ENCODE measurements around the gene SEC24B.

SEC24B gene

GRCh38 chr4:109433205-109434006 lies at the start of gene SEC24B:
Gene SEC24B (plus strand): TSS chr4:109433815. CDS start chr4:109433870, 55 bp downstream.
- peak; percentile 91 for DNase-seq (ENCODE audit: low spot score)

GRCh38 chr4:109383823-109384222 lies 49.8 kb upstream of the SEC24B start:
- no peak for DNase-seq (ENCODE audit: low spot score)

GRCh38 chr4:109385260-109385659 lies 48.4 kb upstream of the SEC24B start:
- no peak for DNase-seq (ENCODE audit: low spot score)

- no peak for DNase-seq (ENCODE audit: low spot score)
These were observed 44.1 kb upstream of the SEC24B start for GRCh38 chr4:109389369-109390114.

- DNase-seq (ENCODE audit: low spot score), result no peak
These were observed 43.4 kb upstream of the SEC24B start for GRCh38 chr4:109390115-109390768.

GRCh38 chr4:109395694-109396093 lies 37.9 kb upstream of the SEC24B start:
- DNase-seq (ENCODE audit: low spot score), result no peak

GRCh38 chr4:109398928-109399327 lies 34.7 kb upstream of the SEC24B start:
- no peak for DNase-seq (ENCODE audit: low spot score)

GRCh38 chr4:109406337-109406931 lies 27.2 kb upstream of the SEC24B start:
- DNase-seq (ENCODE audit: low spot score), result peak; percentile 75

GRCh38 chr4:109407027-109407737 lies 26.4 kb upstream of the SEC24B start:
- DNase-seq (ENCODE audit: low spot score), result no peak

- no peak for DNase-seq (ENCODE audit: low spot score)
These were observed 24.9 kb upstream of the SEC24B start for GRCh38 chr4:109408711-109409110.

- no peak for DNase-seq (ENCODE audit: low spot score)
These were observed 23.4 kb upstream of the SEC24B start for GRCh38 chr4:109410226-109410625.

GRCh38 chr4:109410776-109411175 lies 22.8 kb upstream of the SEC24B start:
- no peak for DNase-seq (ENCODE audit: low spot score)

- peak; percentile 53 for DNase-seq (ENCODE audit: low spot score)
These were observed 21.7 kb upstream of the SEC24B start for GRCh38 chr4:109411964-109412363.

GRCh38 chr4:109412776-109413175 lies 20.8 kb upstream of the SEC24B start:
- DNase-seq (ENCODE audit: low spot score), result no peak

- no peak for DNase-seq (ENCODE audit: low spot score)
These were observed 18.7 kb upstream of the SEC24B start for GRCh38 chr4:109414938-109415337.

- DNase-seq (ENCODE audit: low spot score), result no peak
These were observed 15.0 kb upstream of the SEC24B start for GRCh38 chr4:109418588-109418987.

- DNase-seq (ENCODE audit: low spot score), result no peak
These were observed 13.9 kb upstream of the SEC24B start for GRCh38 chr4:109419679-109420078.

- DNase-seq (ENCODE audit: low spot score), result no peak
These were observed 9.3 kb upstream of the SEC24B start for GRCh38 chr4:109424093-109424841.

GRCh38 chr4:109425405-109425804 lies 8.2 kb upstream of the SEC24B start:
- no peak for DNase-seq (ENCODE audit: low spot score)

- DNase-seq (ENCODE audit: low spot score), result no peak
These were observed 4.1 kb upstream of the SEC24B start for GRCh38 chr4:109429545-109429944.

GRCh38 chr4:109432203-109432602 lies 1.4 kb upstream of the SEC24B start:
- DNase-seq (ENCODE audit: low spot score), result no peak

Data from Ammon's horn (tissue), 1 donor.